GM18861 (cell line): ENCODE measurements around the gene PIWIL4.
"Not testable (repeated sequence)": the region's sequence is repeated elsewhere in the genome, so short reads cannot be mapped to it uniquely, and the experiment has no call there.

Source experiments
- ATAC-seq: cut with Tn5 transposase; IDR thresholded peaks from one replicate; pipeline ENCODE4 v1.9.1; 2021; ENCODE audit not compliant: unreplicated experiment

Gene PIWIL4

DNA sequence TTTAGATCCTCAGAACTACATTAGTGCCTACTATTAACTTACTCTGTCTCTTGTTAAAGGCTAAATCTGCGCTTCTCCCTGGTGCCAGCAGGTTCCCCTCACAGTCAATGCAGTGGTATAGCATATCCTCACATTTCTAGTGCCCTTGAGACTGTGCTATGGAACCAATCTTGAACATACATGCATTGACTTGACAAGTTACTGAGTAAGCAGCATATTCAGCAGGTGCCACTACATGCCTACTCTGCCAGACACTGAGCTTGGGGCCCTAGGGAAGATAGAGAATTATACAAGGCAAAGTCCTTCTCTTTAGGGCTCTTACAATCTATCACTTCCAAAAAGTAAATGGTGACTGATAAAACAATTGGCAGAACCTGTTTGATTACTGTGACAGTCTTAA is 20.3 kb upstream of the PIWIL4 start:
- no peak for ATAC-seq

DNA sequence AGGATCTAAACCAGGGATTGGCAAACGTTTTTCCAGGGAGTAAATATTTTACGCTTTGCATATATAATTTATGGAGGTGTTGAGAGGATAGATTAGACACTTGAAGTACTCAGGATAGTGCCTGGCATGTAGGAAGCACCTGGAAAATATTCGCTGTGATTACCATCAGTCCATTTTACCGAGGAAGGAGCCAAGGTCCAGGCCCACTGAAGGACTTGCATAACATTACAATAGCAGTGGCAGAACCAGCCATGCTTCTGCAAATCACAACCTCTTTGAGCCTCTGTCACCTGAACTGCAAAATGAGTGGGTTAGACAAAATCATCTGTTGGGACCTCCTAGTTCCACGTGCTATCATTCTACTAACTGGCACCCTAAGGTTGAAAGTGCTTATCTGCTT is 18.0 kb upstream of the PIWIL4 start:
- no peak for ATAC-seq

DNA sequence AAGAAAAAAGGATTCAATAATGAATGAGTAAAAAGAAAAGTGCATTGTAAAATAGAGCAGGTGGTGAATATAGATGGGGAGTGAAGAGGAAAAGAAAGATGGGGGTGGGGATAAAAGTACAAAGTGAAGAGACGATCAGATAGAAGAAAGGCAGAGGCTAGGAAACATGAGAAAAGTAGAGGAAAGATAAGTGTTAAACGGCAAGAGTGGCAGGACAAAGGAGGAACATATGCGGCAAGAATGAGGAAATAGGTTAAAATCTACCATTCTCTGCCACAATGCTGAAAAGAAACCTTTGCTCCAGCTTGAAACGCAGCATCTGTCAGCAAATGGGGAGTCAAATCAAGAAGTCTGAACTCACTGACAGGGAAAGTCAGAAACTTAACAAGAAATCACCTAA is 16.7 kb upstream of the PIWIL4 start:
- no peak for ATAC-seq

DNA sequence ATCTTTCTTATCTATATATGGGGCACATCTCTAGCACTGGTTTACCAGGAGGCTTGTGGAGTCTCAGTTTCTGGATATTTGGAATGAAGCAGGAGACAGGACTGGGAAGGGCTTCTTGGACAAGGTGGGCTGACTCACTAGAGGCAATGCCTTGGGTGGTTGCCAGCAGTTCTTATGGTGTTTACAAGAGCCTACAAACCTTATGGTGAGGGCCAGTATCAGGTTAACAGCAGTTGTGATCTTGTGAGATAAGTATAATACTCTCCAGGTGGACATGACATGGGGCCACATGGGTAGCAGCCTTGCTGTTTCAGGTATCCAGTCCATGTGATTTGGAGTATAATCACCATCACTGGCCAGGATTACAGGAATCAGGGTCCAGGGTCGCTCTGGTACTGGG is 13.2 kb upstream of the PIWIL4 start:
- no peak for ATAC-seq

DNA sequence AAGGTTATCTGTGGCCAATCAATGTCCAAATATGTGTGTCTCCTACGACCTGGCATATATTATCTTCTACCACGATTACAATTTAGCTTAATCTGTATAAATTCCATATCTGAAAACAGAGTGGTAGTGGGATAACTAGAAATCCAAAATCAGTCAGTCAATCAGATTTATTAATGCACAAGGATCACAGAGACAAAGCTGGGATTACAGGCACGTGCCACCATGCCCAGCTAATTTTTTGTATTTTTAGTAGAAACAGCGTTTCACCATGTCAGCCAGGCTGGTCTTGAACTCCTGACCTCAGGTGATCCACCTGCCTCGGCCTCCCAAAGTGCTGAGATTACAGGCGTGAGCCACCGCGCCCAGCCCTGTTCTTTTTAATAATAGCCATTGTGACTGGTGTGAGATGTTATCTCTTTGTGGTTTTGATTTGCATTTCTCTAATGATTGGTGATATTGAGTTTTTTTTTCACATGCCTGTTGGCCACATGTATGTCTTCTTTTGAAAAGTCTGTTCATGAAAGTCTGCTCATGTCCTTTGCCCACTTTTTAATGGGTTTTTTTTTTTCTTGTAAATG is 11.3 kb upstream of the PIWIL4 start:
- not testable (repeated sequence) for ATAC-seq

DNA sequence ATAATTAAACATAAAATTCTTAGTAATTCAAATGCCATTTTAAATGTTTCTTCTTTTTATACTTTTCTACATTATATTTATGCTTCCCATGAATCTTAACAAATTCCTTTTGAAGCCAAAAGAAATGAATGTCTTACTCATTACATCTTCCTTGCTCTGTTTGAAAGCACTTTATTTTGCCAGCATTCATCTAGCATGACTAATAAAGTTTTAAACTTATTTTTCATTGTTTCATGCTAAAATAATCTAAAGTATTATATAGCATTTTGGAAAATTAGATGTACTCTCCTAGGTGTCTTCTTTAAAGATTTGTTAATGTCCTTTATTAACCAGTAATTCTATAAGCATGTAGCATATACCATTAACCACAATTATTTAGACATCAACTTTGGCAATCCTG is 9.7 kb upstream of the PIWIL4 start:
- ATAC-seq = no peak

DNA sequence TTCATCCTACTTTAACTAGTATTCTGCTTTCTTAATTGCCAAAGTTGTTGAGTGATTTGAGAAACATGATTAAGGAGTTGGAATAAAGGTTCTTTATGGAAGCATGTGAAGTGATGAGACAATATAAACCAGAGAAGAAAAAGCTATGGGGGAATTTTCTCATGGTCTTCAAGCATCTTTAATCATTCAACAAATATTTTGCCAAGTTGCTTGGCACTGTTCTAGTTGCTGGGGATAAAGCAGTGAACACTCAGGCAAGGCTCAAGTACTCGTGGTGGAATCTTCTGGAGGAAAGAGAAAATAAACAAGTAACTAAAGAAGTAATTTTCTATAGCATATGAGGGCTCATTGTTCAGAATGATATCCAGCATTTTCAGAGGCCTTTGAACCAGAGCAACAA is 9.2 kb upstream of the PIWIL4 start:
- ATAC-seq = no peak

DNA sequence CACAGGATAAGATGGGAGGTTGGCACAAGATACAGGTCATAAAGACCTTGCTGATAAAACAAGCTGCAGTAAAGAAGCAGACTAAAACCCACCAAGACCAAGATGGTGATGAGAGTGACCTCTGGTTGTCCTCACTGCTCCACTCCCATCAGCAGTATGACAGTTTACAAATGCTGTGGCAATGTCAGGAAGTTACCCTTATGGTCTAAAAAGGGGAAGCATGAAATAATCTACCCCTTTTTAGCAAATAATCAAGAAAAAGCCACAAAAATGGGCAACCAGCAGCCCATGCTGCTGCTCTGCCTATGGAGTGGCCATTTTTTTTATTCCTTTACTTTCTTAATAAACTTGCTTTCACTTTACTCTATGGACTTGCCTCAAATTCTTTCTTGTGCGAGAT is 8.7 kb upstream of the PIWIL4 start:
- peak; percentile 68 for ATAC-seq

DNA sequence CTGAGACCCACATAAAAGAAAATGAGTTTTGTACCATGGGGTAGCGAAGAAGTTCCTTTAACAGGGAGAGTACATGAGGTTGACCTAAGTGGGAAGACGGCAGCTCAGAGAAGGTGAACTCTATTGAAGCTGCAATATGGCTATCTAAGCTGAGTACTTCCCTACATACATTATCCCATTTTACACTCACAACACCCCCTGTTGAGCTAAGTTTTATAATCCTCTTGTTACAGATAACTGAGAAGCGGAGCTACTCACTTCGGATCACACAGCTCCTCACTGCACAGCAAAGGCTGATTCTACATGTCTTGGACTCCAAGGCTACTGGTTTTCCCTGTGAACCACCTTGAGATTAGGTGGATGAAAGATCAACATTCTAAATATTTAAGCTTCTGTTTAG is 8.2 kb upstream of the PIWIL4 start:
- ATAC-seq = no peak

DNA sequence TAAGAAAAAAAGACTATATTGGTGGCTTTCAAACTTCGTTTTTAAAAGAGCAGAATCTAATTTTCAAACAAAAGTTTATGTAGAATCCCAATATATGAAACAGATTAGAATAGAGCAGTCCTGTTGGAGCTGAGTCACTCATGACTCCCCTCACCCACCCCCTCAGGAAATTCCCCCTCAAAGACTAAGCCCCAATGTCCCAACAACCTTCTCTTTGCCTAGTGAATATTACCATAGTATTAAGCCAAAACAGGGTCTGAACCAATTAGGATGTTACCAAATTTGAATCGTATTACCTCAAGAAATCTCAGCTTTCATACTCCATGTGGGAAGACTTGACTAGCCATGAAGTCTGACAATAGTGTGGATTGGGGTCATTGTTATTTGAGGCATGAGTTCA is 7.8 kb upstream of the PIWIL4 start:
- ATAC-seq = no peak

DNA sequence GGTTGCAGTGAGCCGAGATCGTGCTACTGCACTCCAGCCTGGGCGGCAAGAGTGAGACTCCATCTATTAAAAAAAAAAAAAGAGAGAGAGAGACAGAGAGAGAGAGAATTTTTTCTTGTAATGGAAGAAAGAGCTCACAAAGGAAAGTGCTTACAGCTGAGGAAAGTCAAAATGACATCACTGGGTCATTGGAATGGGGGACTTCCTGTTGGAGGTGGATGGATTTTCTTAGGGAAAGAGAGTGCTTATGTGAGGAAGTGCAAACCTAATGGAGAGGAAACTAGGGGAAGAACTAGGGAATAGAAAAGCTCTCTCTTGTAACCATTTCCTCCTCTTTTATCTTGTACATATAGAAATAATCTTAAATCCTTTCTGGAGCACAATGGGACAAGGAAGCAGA is 6.3 kb upstream of the PIWIL4 start:
- ATAC-seq = no peak

DNA sequence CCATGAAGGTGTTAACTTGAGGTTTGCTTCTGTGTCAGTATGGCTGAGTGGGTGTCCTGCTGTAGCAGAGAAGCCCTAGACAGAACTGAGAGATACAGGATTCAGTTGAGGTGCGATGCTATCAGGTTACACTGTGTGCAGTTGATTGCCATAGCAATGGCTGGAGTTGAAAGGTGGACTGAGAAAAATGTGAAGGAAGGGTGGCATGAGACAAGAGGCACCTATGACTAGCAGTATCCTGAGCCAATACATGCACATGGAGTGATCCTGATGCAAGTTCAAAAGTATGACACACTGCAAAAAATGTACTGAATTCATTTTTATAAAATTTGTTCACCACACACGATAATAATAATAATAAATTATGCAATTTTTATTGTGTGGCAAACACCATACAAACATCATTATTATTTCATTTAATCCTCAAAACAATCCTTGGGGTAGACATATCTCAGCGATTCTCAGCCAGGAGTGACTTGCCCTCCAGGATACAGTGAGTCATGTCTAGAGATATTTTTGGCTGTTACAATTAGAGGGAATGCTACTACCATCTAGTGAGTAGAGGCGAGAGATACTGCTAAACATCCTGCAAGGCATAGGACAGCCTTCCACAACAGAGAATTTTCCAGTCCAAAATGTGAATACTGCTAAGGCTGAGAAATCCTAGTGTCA is 3.9 kb upstream of the PIWIL4 start:
- no peak for ATAC-seq

DNA sequence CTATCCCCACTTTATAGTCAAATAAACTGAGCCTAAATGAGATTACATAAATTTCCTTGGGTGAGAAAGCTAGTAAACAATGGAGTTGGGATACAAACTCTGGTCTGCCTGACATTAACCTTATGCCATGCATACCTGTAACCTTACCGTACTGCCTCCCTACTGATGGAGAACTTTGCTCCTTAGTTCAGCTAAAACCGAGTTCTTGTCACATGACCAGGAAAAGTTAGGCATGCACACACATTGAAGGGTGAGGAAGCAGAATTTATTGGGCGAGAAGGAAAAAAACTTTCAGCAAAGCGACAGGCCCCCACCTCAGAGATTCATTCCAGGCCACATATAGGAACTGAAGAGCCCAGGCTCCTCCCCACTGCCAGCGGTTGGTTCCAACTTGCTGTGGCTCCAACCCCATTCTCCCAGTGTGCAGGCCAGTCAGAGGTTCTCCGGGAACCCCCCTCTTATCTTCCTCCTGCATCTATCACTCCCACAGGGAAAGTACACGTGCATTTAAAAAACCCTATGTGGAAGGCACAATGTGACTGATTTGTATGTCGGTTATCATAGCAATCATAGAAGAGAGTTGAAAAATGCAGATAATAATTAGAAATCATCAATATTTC is 3.2 kb upstream of the PIWIL4 start:
- ATAC-seq = no peak

DNA sequence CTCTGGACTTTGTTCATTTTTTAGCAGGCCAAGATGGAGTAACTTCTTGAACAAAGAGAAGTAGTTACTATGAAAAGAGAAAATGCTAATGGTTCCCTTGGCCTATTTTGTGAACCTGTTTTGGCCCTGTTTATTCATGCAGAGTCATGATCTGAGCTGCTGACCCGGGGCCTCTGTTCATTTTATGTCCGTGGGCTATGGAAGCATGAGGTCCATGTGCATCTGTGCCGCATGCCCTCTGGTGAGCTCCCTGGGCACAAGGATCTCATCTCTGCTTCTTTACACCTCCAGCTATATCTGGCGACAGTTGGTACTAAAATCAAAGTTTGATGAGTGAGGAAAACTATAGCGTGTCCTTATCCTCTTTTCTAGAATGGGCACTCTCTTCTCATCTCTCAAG is 1.0 kb downstream of the PIWIL4 start:
- ATAC-seq = no peak

DNA sequence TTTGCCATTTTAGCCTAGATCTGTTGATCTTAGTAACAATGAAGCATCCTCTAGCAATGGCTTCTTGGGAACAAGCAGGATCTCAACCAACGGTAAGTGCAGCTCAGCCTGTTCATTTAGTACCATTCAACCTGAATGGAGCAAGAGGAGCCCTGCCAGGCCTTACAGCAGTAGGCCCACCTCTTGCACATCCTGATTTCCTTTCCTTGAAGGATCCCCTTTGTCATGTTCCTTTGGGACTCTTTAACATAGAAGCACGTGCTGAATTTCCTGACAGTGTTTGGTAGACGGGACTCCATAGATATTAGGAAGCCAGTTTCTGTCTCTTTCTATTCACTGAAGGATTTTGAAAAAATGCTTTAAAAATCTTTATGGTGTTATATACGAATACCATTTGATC is 1.5 kb downstream of the PIWIL4 start:
- ATAC-seq = no peak

DNA sequence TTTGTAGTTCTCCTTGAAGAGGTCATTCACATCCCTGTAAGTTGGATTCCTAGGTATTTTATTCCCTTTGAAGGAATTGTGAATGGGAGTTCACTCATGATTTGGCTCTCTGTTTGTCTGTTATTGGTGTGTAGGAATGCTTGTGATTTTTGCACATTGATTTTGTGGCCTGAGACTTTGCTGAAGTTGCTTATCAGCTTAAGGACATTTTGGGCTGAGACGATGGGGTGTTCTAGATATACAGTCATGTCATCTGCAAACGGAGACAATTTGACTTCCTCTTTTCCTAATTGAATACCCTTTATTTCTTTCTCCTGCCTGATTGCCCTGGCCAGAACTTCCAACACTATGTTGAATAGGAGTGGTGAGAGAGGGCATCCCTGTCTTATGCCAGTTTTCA is 5.8 kb downstream of the PIWIL4 start:
- ATAC-seq = not testable (repeated sequence)

DNA sequence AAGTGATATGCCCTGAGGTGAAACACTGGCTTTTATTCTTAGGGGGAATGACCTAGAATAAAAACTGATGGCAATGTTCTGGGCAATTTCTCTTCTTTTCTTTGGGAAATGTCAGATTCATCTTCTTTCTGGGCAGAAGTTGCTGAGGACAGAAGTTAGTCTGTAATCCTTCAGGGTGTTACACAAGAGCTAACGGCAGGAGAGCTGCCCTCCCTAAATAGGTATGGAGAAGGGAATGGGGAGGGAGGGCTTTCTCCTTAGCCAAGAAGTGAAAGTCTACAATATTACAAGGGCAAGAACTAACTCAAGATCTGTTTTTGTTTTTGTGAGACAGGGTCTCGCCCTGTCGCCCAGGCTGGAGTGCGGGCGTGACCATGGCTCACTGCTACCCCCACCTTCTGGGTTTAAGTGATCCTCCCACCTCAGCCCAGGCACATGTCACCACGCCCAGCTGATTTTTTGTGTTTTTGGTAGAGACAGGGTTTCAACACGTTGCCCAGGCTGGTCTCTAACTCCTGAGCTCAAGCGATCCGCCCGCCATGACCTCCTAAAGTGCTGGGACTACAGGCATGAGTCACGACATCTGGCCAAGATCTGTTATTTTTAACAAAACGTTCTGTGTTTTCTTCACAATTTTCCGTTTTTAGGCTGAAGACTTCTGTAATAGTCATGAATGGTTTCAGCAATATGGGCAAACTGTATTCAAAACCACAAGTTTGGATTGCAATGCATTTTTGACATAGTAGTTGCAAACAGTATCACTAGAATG is 7.2 kb downstream of the PIWIL4 start:
- ATAC-seq = no peak

DNA sequence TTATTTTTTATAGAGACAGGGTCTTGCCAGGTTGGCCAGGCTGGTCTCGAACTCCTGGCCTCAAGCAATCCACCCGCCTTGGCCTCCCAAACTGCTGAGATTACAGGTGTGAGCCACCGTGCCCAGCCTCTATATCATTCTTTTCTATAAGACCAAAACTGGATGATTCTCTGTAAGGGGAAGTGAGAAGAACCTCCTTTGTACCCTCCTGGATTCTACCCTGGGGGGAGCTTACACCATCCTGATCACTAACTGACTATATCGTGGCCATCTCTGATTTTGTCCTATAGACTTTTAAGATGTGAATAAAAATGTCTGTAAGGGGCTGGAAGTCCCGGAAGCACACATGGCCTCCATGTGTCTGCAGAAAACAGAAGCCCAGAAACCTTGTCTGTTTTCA is 9.1 kb downstream of the PIWIL4 start:
- no peak for ATAC-seq

DNA sequence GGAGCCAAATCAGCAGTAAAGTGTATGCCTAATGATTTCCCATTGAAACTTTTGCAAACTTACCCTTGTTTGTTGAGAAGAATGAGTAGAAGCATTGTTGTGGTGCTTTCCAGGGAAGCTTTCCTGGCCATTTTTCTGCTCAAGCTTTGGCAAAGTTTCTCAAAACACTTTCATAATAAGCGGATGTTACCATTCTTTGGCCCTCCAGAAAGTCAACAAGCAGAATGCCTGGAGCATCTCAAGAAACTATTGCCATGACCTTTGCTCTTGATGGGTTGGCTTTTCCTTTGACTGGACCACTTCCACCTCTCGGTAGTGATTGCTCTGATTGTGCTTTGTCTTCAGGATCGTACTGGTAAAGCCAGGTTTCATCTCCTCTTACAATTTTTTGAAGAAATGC is 10.7 kb downstream of the PIWIL4 start:
- no peak for ATAC-seq

DNA sequence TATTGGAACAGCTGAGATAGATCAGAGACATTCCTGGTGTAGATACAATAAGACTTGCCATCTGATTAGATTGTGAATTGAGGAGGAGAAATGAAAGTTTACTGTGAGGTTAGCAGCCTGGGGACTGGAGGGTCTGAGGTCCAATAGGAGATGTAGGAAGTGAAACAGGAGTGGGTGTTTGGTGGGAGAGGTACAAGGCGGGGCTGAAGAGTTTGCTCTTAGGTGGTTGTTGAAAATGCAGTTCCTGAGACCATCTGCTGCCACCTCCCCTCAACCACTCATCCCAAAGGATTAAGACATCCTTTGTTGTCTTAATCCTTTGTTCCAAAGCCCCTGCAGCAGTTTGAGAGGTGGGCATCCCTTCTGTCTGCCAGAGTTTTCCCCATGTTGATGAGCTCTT is 14.8 kb downstream of the PIWIL4 start:
- ATAC-seq = no peak

DNA sequence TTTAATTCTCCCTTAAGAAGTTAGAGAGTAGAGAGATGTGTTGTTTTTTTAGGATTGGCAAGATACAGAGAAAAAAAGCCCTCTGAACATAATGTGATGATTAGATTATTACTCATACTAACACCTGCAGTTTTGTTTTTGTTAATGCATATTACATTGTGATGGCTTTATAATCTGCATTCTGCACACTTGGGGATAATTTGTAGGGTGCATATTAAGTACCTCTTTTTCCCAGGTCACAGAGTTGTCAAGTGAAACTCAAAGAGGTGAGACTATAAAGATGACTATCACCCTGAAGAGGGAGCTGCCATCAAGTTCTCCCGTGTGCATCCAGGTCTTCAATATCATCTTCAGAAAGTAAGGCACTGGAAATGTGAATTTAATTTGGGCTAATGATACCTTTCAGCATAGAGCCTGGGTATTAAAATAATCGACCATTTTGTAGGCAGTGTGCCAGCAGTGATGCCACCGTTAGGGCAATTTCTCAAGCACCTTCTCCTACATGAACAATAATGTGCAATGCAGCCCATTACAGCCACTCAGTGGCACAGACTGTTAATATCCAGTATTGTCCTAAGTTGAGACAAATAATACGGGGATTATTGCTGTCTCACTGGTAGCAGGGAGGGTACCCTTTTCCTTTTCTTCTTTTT is 16.2 kb downstream of the PIWIL4 start:
- no peak for ATAC-seq
